PC-9 (cell line): Measurements from ENCODE around the gene PAK2. TPM values are rescaled to one million over a fixed set of nuclear protein-coding genes. Genes with fewer than 3 reads are reported as not detected.

Experiments used
- BruUV-seq: library from RNA; stranded (reverse); fragments of 400-500 nt; replicated peaks from 2 replicates; lab custom pipeline; 2021; lab: Mats Ljungman, UMichigan
- CTCF ChIA-PET: fragments of 300-600 bp; sonication (Branson Sonifier 250); formaldehyde crosslinking; loops from one replicate; lab custom pipeline; 2022; ENCODE audit warnings: antibody characterized with exemption; lab: Charles Lee
- POLR2A ChIA-PET: fragments of 300-600 bp; sonication (Branson Sonifier 250); formaldehyde crosslinking; loops from one replicate; lab custom pipeline; 2022; ENCODE audit warnings: antibody characterized with exemption; ENCODE audit not compliant: unreplicated experiment; lab: Charles Lee
- DNase-seq, 2 experiments: peaks; one replicate each; pipeline versions ENCODE4 v3.0.0 to v3.0.0-alpha.2; 2015 to 2022; ENCODE audit warnings: mixed read lengths in 1 of 2
- H2AFZ ChIP-seq: fragments of 200-600 bp; sonication (generic); 2 replicates; pipeline ENCODE4 v1.8.1; 2017; ENCODE audit warnings: antibody characterized with exemption
- H3F3A ChIP-seq: fragments of 200-600 bp; sonication (generic); 2 replicates; pipeline ENCODE4 v1.8.1; 2017; ENCODE audit warnings: antibody characterized with exemption, mild to moderate bottlenecking, low read depth; ENCODE audit not compliant: insufficient read depth
- H3K27ac ChIP-seq: fragments of 200-600 bp; sonication (generic); 2 replicates; pipeline ENCODE4 v1.6.1; 2016; ENCODE audit warnings: mixed run types
- H3K27me3 ChIP-seq: fragments of 200-600 bp; sonication (generic); 2 replicates; pipeline ENCODE4 v1.6.1; 2016; ENCODE audit warnings: low read depth, mixed run types; ENCODE audit not compliant: insufficient read depth
- H3K36me3 ChIP-seq: fragments of 200-600 bp; sonication (generic); 2 replicates; pipeline ENCODE4 v1.6.1; 2016; ENCODE audit warnings: low read depth, mixed run types
- H3K4me1 ChIP-seq: fragments of 200-600 bp; sonication (generic); replicated peaks from 2 replicates; pipeline ENCODE4 v1.6.1; 2016; ENCODE audit warnings: mixed run types; ENCODE audit not compliant: insufficient read depth
- H3K4me2 ChIP-seq: fragments of 200-600 bp; sonication (generic); 2 replicates; pipeline ENCODE4 v1.6.1; 2017; ENCODE audit warnings: mixed run types
- H3K4me3 ChIP-seq: fragments of 200-600 bp; sonication (generic); 2 replicates; pipeline ENCODE4 v1.6.1; 2016; ENCODE audit warnings: mixed run types
- H3K79me2 ChIP-seq: fragments of 200-600 bp; sonication (generic); 2 replicates; pipeline ENCODE4 v1.6.1; 2017; ENCODE audit warnings: low read depth, mixed run types
- H3K9me2 ChIP-seq: fragments of 200-600 bp; sonication (generic); 2 replicates; pipeline ENCODE4 v1.8.1; 2017; ENCODE audit warnings: mild to moderate bottlenecking; ENCODE audit not compliant: insufficient read depth
- H3K9me3 ChIP-seq: fragments of 200-600 bp; sonication (generic); 2 replicates; pipeline ENCODE4 v1.8.1; 2016; ENCODE audit warnings: low read depth; ENCODE audit not compliant: insufficient read depth
- H4K20me1 ChIP-seq: fragments of 200-600 bp; sonication (generic); 2 replicates; pipeline ENCODE4 v1.8.1; 2017; ENCODE audit not compliant: insufficient read depth
- CTCF ChIP-seq: fragments of 200-600 bp; sonication (generic); conservative IDR thresholded peaks from 2 replicates; pipeline ENCODE4 v1.6.1; 2017; ENCODE audit warnings: mixed run types, antibody characterized with exemption, mild to moderate bottlenecking, moderate library complexity
- EZH2 ChIP-seq: fragments of 200-600 bp; sonication (generic); IDR thresholded peaks from 2 replicates; pipeline ENCODE4 v1.8.0; 2017; ENCODE audit warnings: antibody characterized with exemption, low read depth
- intact Hi-C: fragments of 100-400 bp; cut with micrococcal nuclease; formaldehyde crosslinking; loops from one replicate; pipeline ENCODE4 v1.10.0; 2022; ENCODE audit not compliant: unreplicated experiment
- total RNA-seq: library from RNA; stranded (reverse); gene quantifications from 2 replicates; pipeline ENCODE4 v1.2.3, GENCODE V29; 2021

PAK2 gene
- total RNA-seq, 1 experiment from 2014 or later: 78.6 TPM

GRCh38 chr3:196875258-196875657 is 135.6 kb downstream of the PAK2 start:
- intact Hi-C loops: no loop called here
- Histone ChIP-seq H3K4me3 (no peak overlapping the region), H3K9me2 (no peaks in the 10 kb centered on the region), H3K9me3 (no peaks in the 10 kb centered on the region), H3K4me1 (no peaks in the 10 kb centered on the region), H3K4me2 (no peak overlapping the region), H3K27me3 (no peaks in the 10 kb centered on the region), H3F3A (peaks cover 12% of the 10 kb centered on the region; the same call in 1 of the 2 replicates), H2AFZ (no peak overlapping the region), H3K36me3 (0 out of 2 replicates have a peak, but pooled peaks cover 6% of the 10 kb centered on the region), H3K79me2 (peaks cover 99% of the 10 kb centered on the region), H3K27ac (no peak overlapping the region), H4K20me1 (peaks cover 85% of the 10 kb centered on the region)
- no peak for DNase-seq
- no peak for TF ChIP-seq CTCF
- TF ChIP-seq EZH2: no peak
- no TSS peak for BruUV-seq
- CTCF ChIA-PET: interaction anchor here (0.7 kb wide), 1 partner anchor 200 kb away, joined by 6 read pairs; no protein-coding TSS in a partner anchor
- POLR2A ChIA-PET: interaction anchor here (0.7 to 0.8 kb wide), 4 partner anchors 82 to 836 kb away, joined by 3 to 17 read pairs (median 4); partner anchors contain the start of genes PAK2 and PCYT1A

Other genes starting within 250 kb of the PAK2 start
- gene RNF168, start 236.1 kb upstream of the PAK2 start, total RNA-seq: 49.3 and 60.6 TPM in 2 replicates
- not detected in 2 replicates for gene SMCO1, start 224.5 kb upstream of the PAK2 start, total RNA-seq
- 33.5 and 34.8 TPM in 2 replicates for gene WDR53, start 171.3 kb upstream of the PAK2 start, total RNA-seq
- gene FBXO45, start 171.2 kb upstream of the PAK2 start, total RNA-seq: 16.5 and 21.3 TPM in 2 replicates
- 2.2 and 3.1 TPM in 2 replicates for gene NRROS, start 100.2 kb upstream of the PAK2 start, total RNA-seq
- gene CEP19, start 27.6 kb upstream of the PAK2 start, total RNA-seq: 3.4 and 5.5 TPM in 2 replicates
- 47.6 and 52.9 TPM in 2 replicates for gene PIGX, start 27.5 kb upstream of the PAK2 start, total RNA-seq
- 52.3 and 60.9 TPM in 2 replicates for gene SENP5, start 128.1 kb downstream of the PAK2 start, total RNA-seq
- gene NCBP2, start 202.7 kb downstream of the PAK2 start, total RNA-seq: 83.8 and 91.8 TPM in 2 replicates
- gene PIGZ, start 229.0 kb downstream of the PAK2 start, total RNA-seq: 2.1 and 5.6 TPM in 2 replicates